ENCODE data around the gene KHK.

KHK gene

GRCh38 chr2:27130396-27130795 is 43.8 kb downstream of the KHK start:
- no peak for DNase-seq

- DNase-seq, result no peak
Measured at GRCh38 chr2:27131429-27131828, 44.9 kb downstream of the KHK start.

GRCh38 chr2:27133195-27133875 is 46.8 kb downstream of the KHK start:
- DNase-seq, result peak; percentile 34 to 35

- peak; percentile 98 for DNase-seq
Measured at GRCh38 chr2:27133905-27134780, 47.6 kb downstream of the KHK start, which contains the start of gene PREB. PREB (minus strand) TSS chr2:27134636; CDS start chr2:27134421, 215 bp downstream.

GRCh38 chr2:27134781-27135477 is 48.4 kb downstream of the KHK start:
- no peak for DNase-seq

- no peak for DNase-seq
Measured at GRCh38 chr2:27135478-27135955, 48.9 kb downstream of the KHK start.

GRCh38 chr2:27136751-27137150 is 50.2 kb downstream of the KHK start:
- DNase-seq, result no peak

GRCh38 chr2:27137322-27137935 is 50.9 kb downstream of the KHK start:
- DNase-seq, result no peak

- DNase-seq, result no peak
Measured at GRCh38 chr2:27138111-27138510, 51.5 kb downstream of the KHK start.

GRCh38 chr2:27139310-27139709 is 52.7 kb downstream of the KHK start, which contains the start of gene PRR30:
PRR30 (minus strand) TSS chr2:27139410; CDS start chr2:27138329, 1,081 bp downstream.
- DNase-seq, result no peak

GRCh38 chr2:27143285-27143684 is 56.7 kb downstream of the KHK start:
- no peak for DNase-seq

GRCh38 chr2:27145682-27146081 is 59.1 kb downstream of the KHK start:
- DNase-seq, result no peak

- DNase-seq, result no peak
Measured at GRCh38 chr2:27147935-27148334, 61.4 kb downstream of the KHK start.

GRCh38 chr2:27148801-27149439 is 62.3 kb downstream of the KHK start, which contains the start of gene TCF23:
TCF23 (plus strand) TSS chr2:27149004; CDS start chr2:27149134, 130 bp downstream.
- DNase-seq, result no peak

GRCh38 chr2:27149570-27150405 is 63.2 kb downstream of the KHK start:
- DNase-seq, result no peak
